ENCODE measurements around the gene KANK2. TPM values are rescaled to one million over a fixed set of nuclear protein-coding genes. Genes with fewer than 3 reads are reported as not detected.

The KANK2 gene
- total and polyA plus RNA-seq, 2 of the 13 experiments (the other 11 are each of a cell fraction or from before 2014, with no cell fraction given), result 5.7 to 12.9 TPM

DNA sequence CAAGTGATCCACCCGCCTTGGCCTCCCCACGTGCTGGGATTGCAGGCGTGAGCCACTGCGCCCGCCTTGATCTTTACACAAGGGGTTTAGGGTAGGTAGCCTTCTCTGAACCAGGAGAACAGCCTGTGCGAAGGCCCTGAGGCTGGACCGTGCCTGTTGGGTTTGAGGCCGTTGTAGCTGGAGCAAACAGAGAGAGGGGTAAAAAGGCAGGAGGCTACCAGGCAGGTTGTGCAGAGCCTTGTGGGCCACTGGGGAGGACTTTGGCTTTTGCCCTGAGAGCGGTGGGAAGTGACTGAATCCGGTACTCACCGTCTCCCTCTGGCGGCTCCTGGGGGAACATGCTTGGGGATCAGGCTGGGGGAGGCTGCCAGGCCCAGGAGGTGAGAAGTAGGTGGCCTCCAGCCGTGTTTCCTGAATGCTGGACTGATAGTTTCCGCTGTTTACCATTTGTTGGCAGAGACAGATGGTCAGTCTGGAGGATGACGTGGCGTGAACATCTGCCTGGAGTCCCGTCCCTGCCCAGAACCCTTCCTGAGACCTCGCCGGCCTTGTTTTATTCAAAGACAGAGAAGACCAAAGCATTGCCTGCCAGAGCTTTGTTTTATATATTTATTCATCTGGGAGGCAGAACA is 66.4 kb downstream of the KANK2 start:
- POLR2A ChIA-PET, result interaction anchor here (1.0 to 2.1 kb wide), 3 partner anchors 8 to 95 kb away, joined by 3 to 24 read pairs (median 12); no protein-coding TSS in a partner anchor
- in situ Hi-C loops (cut with HindIII; ENCODE audit: extremely low pct_ligation_motif_present, low pct_unique_long_range_greater_than_20kb) (no loop called here), intact Hi-C loops (cut with micrococcal nuclease; ENCODE audit: unreplicated experiment) (loop anchor here (1.0 kb wide), 1 partner anchor 95 kb away; no protein-coding TSS in a partner anchor)
- H4K20me1 ChIP-seq (ENCODE audit: insufficient read depth, low read length), result peaks cover 60% of the 10 kb centered on the region
- H3K4me2 ChIP-seq (ENCODE audit: low read depth, low read length), result no peak overlapping the region
- 56% methylated on average over 16 of the region's 19 CpGs for WGBS (ENCODE audit: low lambda C conversion rate)
- CTCF ChIA-PET (ENCODE audit: low intra/inter-chr PET ratio, low total read pairs), result interaction anchor here (1.1 to 2.3 kb wide), 3 partner anchors 73 to 96 kb away, joined by 4 to 5 read pairs (median 5); no protein-coding TSS in a partner anchor
- no TSS peak for BruUV-seq (replicated peaks)
- no peaks in the 10 kb centered on the region for H3K79me2 ChIP-seq (ENCODE audit: insufficient read depth, low read length)
- peaks cover 58% of the 10 kb centered on the region for H3K4me1 ChIP-seq (ENCODE audit: insufficient read depth, low read length)
- H3K27ac ChIP-seq (ENCODE audit: extremely low read length, insufficient read depth, low read length), result peak overlapping the region; percentile 90
- no peak overlapping the region for H2AFZ ChIP-seq (ENCODE audit: low read length)
- H3K9me3 ChIP-seq (ENCODE audit: low read length), result no peaks in the 10 kb centered on the region
- FAIRE-seq (peak; percentile 98), DNase-seq (ENCODE audit: low spot score) (peak; percentile 87), ATAC-seq (peak; percentile 71)
- H3K36me3 ChIP-seq (replicated peaks in 1 of 2; ENCODE audit: control insufficient read depth in 1 of 2, insufficient read depth in 2 of 2, low read length in 2 of 2), result peaks cover 25 to 44% of the 10 kb centered on the region in 2 experiments
- H3K4me3 ChIP-seq (replicated peaks in 1 of 3; ENCODE audit: insufficient read depth in 1 of 3, low read depth in 2 of 3, low read length in 3 of 3), result no peak overlapping the region
- no peaks in the 10 kb centered on the region for H3K27me3 ChIP-seq (ENCODE audit: control insufficient read depth in 1 of 2, insufficient read depth in 2 of 2, low read length in 2 of 2)
- H3K9ac ChIP-seq (ENCODE audit: insufficient read depth, low read depth, low read length), result no peak overlapping the region
- no peak for TF ChIP-seq CHD4 (IDR thresholded peaks at IDR 0.05; ENCODE audit: borderline replicate concordance, low read length)
- TF ChIP-seq ZNF776 (CRISPR knock-in tag; IDR thresholded peaks at IDR 0.05), result no peak
- TF ChIP-seq, protein P1, sequence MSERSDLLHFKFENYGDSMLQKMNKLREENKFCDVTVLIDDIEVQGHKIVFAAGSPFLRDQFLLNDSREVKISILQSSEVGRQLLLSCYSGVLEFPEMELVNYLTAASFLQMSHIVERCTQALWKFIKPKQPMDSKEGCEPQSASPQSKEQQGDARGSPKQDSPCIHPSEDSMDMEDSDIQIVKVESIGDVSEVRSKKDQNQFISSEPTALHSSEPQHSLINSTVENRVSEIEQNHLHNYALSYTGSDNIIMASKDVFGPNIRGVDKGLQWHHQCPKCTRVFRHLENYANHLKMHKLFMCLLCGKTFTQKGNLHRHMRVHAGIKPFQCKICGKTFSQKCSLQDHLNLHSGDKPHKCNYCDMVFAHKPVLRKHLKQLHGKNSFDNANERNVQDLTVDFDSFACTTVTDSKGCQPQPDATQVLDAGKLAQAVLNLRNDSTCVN (CRISPR knock-in tag; IDR thresholded peaks at IDR 0.05; ENCODE audit: borderline replicate concordance), result peak; percentile 16; the same call in 1 of the 2 replicates
- TF ChIP-seq PTBP1 (IDR thresholded peaks at IDR 0.05; ENCODE audit: low read depth, low read length, poor library complexity, severe bottlenecking), result no peak
- 0 out of 2 replicates have a peak, but pooled peaks have one; percentile 41 for TF ChIP-seq SRY (CRISPR knock-in tag; IDR thresholded peaks at IDR 0.05)
- TF ChIP-seq ZFP36L1 (CRISPR knock-in tag; IDR thresholded peaks at IDR 0.05), result no peak
- TF ChIP-seq GLMP (CRISPR knock-in tag; IDR thresholded peaks at IDR 0.05; ENCODE audit: borderline replicate concordance), result no peak
- no peak for TF ChIP-seq NPAS2 (CRISPR knock-in tag; IDR thresholded peaks at IDR 0.05; ENCODE audit: borderline replicate concordance)
- TF ChIP-seq GRHL1 (CRISPR knock-in tag; conservative IDR thresholded peaks at IDR 0.05), result no peak
- TF ChIP-seq CEBPG (CRISPR knock-in tag; IDR thresholded peaks at IDR 0.05), result no peak
- TF ChIP-seq ZNF3 (CRISPR knock-in tag; IDR thresholded peaks at IDR 0.05), result no peak
- no peak for TF ChIP-seq ZNF264 (CRISPR knock-in tag; IDR thresholded peaks at IDR 0.05)
- TF ChIP-seq, protein P2, sequence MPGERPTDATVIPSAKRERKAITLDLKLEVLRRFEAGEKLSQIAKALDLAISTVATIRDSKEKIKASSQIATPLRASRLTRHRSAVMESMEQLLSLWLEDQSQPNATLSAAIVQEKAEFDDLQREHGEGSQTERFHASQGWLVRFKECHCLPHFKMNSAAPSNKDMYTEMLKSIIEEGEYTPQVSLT (CRISPR knock-in tag; IDR thresholded peaks at IDR 0.05; ENCODE audit: borderline replicate concordance, low read depth), result no peak
- TF ChIP-seq GPN1 (CRISPR knock-in tag; IDR thresholded peaks at IDR 0.05; ENCODE audit: borderline replicate concordance), result no peak
- TF ChIP-seq LCORL (IDR thresholded peaks at IDR 0.05), result no peak
- TF ChIP-seq LCORL (CRISPR knock-in tag; IDR thresholded peaks at IDR 0.05), result peak; percentile 76; the same call in 1 of the 2 replicates
- 0 out of 2 replicates have a peak, but pooled peaks have one; percentile 14 for TF ChIP-seq ZNF362 (CRISPR knock-in tag; IDR thresholded peaks at IDR 0.05; ENCODE audit: borderline replicate concordance)
- TF ChIP-seq RAD21 (CRISPR knock-in tag; IDR thresholded peaks at IDR 0.05), result peak; percentile 65
- TF ChIP-seq MEF2D (CRISPR knock-in tag; IDR thresholded peaks at IDR 0.05), result no peak

Measured in HepG2 (cell line).